K562 (cell line): ENCODE results near the gene WDR81. TPM values are rescaled to one million over a fixed set of nuclear protein-coding genes. Genes with fewer than 3 reads are reported as not detected.

Experiments
- BACH1 ChIP-seq: fragments of 200-800 bp; sonication (Bioruptor generic); IDR thresholded peaks from 2 replicates; pipeline ENCODE4 v1.6.1; 2016; ENCODE audit warnings: missing genetic modification characterization, missing compliant biosample characterization
- CCAR2 ChIP-seq: fragments of 200-400 bp; formaldehyde crosslinking; IDR thresholded peaks from 2 replicates; pipeline ENCODE4 v1.6.1; 2017; ENCODE audit warnings: mild to moderate bottlenecking, low read depth, low read length
- CHD1 ChIP-seq: fragments of 200-600 bp; sonication (generic); IDR thresholded peaks from one replicate; pipeline ENCODE4 v1.6.1; 2012; ENCODE audit warnings: mild to moderate bottlenecking, moderate library complexity, low read length, inconsistent platforms
- HNRNPH1 ChIP-seq: fragments of 200-400 bp; formaldehyde crosslinking; optimal IDR thresholded peaks from 2 replicates; pipeline ENCODE3; 2017; ENCODE audit warnings: low read depth, mild to moderate bottlenecking, low read length, moderate library complexity
- HNRNPK ChIP-seq: fragments of 200-400 bp; formaldehyde crosslinking; IDR thresholded peaks from one replicate; pipeline ENCODE4 v1.6.1; 2018; ENCODE audit warnings: mild to moderate bottlenecking, low read depth, low read length; ENCODE audit not compliant: poor library complexity, severe bottlenecking
- KDM5B ChIP-seq: fragments of 200-600 bp; sonication (generic); IDR thresholded peaks from 2 replicates; pipeline ENCODE4 v1.6.1; 2012; ENCODE audit warnings: low read depth, mild to moderate bottlenecking, moderate library complexity, low read length, control low read depth, inconsistent platforms; ENCODE audit not compliant: insufficient replicate concordance
- MTF1 ChIP-seq: fragments of 250-450 bp; sonication (Bioruptor Pico); IDR thresholded peaks from 2 replicates; pipeline ENCODE4 v1.9.0; 2021; ENCODE audit warnings: moderate library complexity, mild to moderate bottlenecking, inconsistent platforms, borderline replicate concordance
- NFIX ChIP-seq: fragments of 250-450 bp; sonication (Bioruptor Pico); IDR thresholded peaks from 2 replicates; pipeline ENCODE4 v1.4.0; 2020; ENCODE audit warnings: low read depth, mild to moderate bottlenecking, moderate library complexity
- NFRKB ChIP-seq: fragments of 450-650 bp; IDR thresholded peaks from 2 replicates; pipeline ENCODE4 v1.6.1; 2016; ENCODE audit warnings: low read depth
- SMAD1 ChIP-seq: fragments of 150-350 bp; IDR thresholded peaks from 2 replicates; pipeline ENCODE4 v1.6.1; 2014; ENCODE audit warnings: low read length, low read depth; ENCODE audit not compliant: partially characterized antibody
- SP1 ChIP-seq: sonication (generic); formaldehyde crosslinking; IDR thresholded peaks from 2 replicates; pipeline ENCODE4 v1.8.1; 2022; ENCODE audit warnings: mild to moderate bottlenecking, missing genetic modification reagents
- SRF ChIP-seq, 2 experiments: fragments of 250-450, 450-650 bp in 1 of 2; sonication (Bioruptor Pico) in 1 of 2; sonication (generic) in 1 of 2; formaldehyde crosslinking; IDR thresholded peaks; 2 replicates each; pipeline versions ENCODE4 v1.5.0 to v1.5.1; 2020 to 2022; ENCODE audit warnings: mild to moderate bottlenecking in 1 of 2, missing genetic modification reagents in 1 of 2
- SRSF9 ChIP-seq: fragments of 200-400 bp; formaldehyde crosslinking; IDR thresholded peaks from 2 replicates; pipeline ENCODE4 v1.6.1; 2017; ENCODE audit warnings: low read depth, low read length, borderline replicate concordance
- SUPT5H ChIP-seq: fragments of 450-650 bp; IDR thresholded peaks from 2 replicates; pipeline ENCODE4 v1.6.1; 2016
- TSC22D4 ChIP-seq: fragments of 450-650 bp; IDR thresholded peaks from 2 replicates; pipeline ENCODE4 v1.6.1; 2016; ENCODE audit warnings: missing genetic modification characterization, missing biosample characterization, control low read depth
- USF2 ChIP-seq: sonication (generic); formaldehyde crosslinking; IDR thresholded peaks from 2 replicates; pipeline ENCODE4 v1.5.0; 2020; ENCODE audit warnings: missing genetic modification reagents
- ZBTB7A ChIP-seq: IDR thresholded peaks from 2 replicates; pipeline ENCODE4 v1.6.1; 2011; ENCODE audit warnings: low read depth, mild to moderate bottlenecking, low read length, moderate library complexity, borderline replicate concordance; ENCODE audit not compliant: control insufficient read depth
- ZNF175 ChIP-seq: fragments of 200-800 bp; sonication (Bioruptor generic); IDR thresholded peaks from 2 replicates; pipeline ENCODE4 v1.6.1; 2016; ENCODE audit warnings: low read depth, mild to moderate bottlenecking, missing genetic modification characterization, missing compliant biosample characterization
- ZNF778 ChIP-seq: fragments of 450-650 bp; formaldehyde crosslinking; IDR thresholded peaks from 2 replicates; pipeline ENCODE4 v1.4.0; 2020; ENCODE audit warnings: mild to moderate bottlenecking, moderate library complexity
- polyA plus RNA-seq, 8 experiments: library from polyadenylated mRNA; depleted of rRNA in 4 of 8; stranded (reverse) in 5 of 8; unstranded in 3 of 8; fragments of >200 nt; fragmentation: Nextera tagmentation in 2 of 8; fragmentation: Illumina TruSeq in 1 of 8; extraction: Ambion mirVana in 2 of 8; extraction: Trizol in 1 of 8; gene quantifications; 2 replicates each; pipeline versions ENCODE4 v1.2.1 to v1.2.3, GENCODE V29; 2011 to 2014; ENCODE audit warnings: inconsistent platforms in 1 of 8, missing spikeins in 1 of 8
- total RNA-seq, 7 experiments: library from RNA; depleted of rRNA in 6 of 7; stranded (reverse); fragments of >200 nt in 6 of 7; fragmentation: Illumina TruSeq in 2 of 7; extraction: Trizol in 2 of 7; gene quantifications; 2 replicates each; pipeline versions ENCODE4 v1.2.1 to v1.2.3, GENCODE V29; 2011 to 2021; ENCODE audit warnings: low replicate concordance in 1 of 7
- TF ChIP-seq, protein P1 (sequence below), 2 experiments: fragments of 150-350 bp in 1 of 2; IDR thresholded peaks; 2 replicates each; pipeline ENCODE4 v1.6.1; 2012 to 2016; ENCODE audit warnings: low read depth in 2 of 2, low read length in 2 of 2, mild to moderate bottlenecking in 1 of 2, moderate library complexity in 1 of 2

Gene WDR81
- total and polyA plus RNA-seq, 9 of the 15 experiments (the other 6 are each of a cell fraction or from before 2014, with no cell fraction given), result 0.01 to 17.1 (median 3.3) TPM

DNA sequence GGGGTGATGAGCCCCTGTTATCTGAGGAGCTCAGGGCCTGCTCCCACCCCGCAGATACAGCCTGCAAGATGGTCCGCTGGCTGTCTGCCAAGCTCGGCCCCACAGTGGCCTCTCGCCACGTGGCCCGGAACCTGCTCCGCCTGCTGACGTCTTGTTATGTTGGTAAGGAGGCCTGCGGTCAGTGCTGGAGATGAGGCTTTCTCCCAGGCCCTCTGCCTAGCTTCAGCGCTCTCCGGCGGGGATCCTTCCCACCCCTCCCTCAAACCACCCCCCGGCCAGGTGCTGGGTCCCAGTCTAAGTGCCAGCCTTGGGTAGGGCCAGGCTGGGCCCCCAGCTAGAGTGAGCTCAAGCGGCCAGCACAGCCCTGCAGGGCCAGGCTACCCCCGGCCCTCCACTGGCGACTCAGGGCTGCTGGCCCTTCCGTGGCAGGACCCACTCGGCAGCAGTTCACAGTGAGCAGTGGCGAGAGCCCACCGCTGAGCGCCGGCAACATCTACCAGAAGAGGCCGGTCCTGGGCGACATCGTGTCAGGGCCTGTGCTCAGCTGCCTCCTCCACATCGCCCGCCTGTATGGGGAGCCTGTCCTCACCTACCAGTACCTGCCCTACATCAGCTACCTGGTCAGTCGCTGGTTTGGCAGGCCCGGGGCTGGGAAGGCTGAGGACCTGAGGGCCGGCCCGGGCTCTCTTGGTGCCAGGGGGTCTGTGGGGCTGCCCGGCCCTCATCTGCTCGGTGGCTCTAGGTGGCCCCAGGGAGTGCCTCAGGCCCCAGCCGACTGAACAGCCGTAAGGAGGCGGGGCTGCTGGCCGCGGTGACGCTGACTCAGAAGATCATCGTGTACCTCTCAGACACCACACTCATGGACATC is 6.1 kb downstream of the WDR81 start (continued):
- TF ChIP-seq ZNF175 (peak; percentile 73), SP1 (peak; percentile 55), BACH1 (tag) (peak; percentile 61; the same call in 1 of the 2 replicates), HNRNPK (no peak), KDM5B (peak; percentile 19), HNRNPH1 (no peak), NFIX (peak; percentile 54), MTF1 (CRISPR knock-in tag) (peak; percentile 36; the same call in 1 of the 2 replicates), ZBTB7A (peak; percentile 47; the same call in 1 of the 2 replicates), SUPT5H (peak; percentile 38; the same call in 1 of the 2 replicates), NFRKB (peak; percentile 60; the same call in 1 of the 2 replicates), ZNF778 (CRISPR knock-in tag) (no peak), CCAR2 (no peak), SRSF9 (no peak), CHD1 (no peak), SMAD1 (peak; percentile 55), TSC22D4 (tag) (no peak), USF2 (peak; percentile 81), SRF (CRISPR knock-in tag; IDR thresholded peaks at IDR 0.05) (no peak)
- TF ChIP-seq, protein P1, sequence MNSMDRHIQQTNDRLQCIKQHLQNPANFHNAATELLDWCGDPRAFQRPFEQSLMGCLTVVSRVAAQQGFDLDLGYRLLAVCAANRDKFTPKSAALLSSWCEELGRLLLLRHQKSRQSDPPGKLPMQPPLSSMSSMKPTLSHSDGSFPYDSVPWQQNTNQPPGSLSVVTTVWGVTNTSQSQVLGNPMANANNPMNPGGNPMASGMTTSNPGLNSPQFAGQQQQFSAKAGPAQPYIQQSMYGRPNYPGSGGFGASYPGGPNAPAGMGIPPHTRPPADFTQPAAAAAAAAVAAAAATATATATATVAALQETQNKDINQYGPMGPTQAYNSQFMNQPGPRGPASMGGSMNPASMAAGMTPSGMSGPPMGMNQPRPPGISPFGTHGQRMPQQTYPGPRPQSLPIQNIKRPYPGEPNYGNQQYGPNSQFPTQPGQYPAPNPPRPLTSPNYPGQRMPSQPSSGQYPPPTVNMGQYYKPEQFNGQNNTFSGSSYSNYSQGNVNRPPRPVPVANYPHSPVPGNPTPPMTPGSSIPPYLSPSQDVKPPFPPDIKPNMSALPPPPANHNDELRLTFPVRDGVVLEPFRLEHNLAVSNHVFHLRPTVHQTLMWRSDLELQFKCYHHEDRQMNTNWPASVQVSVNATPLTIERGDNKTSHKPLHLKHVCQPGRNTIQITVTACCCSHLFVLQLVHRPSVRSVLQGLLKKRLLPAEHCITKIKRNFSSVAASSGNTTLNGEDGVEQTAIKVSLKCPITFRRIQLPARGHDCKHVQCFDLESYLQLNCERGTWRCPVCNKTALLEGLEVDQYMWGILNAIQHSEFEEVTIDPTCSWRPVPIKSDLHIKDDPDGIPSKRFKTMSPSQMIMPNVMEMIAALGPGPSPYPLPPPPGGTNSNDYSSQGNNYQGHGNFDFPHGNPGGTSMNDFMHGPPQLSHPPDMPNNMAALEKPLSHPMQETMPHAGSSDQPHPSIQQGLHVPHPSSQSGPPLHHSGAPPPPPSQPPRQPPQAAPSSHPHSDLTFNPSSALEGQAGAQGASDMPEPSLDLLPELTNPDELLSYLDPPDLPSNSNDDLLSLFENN (IDR thresholded peaks at IDR 0.05; ENCODE audit: low read depth in 2 of 2, low read length in 2 of 2), result 0 out of 4 replicates have a peak, but pooled peaks of 1 of the 2 experiments have one; percentile 59
